Dermis microvascular lymphatic vessel endothelial cell (primary cell): ENCODE measurements around the gene EFCAB6. TPM values are rescaled to one million over a fixed set of nuclear protein-coding genes. Genes with fewer than 3 reads are reported as not detected.

Experiments used
- DNase-seq, 2 donors: peaks; one replicate each; pipeline versions ENCODE4 v3.0.0 to v3.0.0-alpha.2; 2010; ENCODE audit warnings: low read depth in 2 of 2
- total RNA-seq: library from RNA; depleted of rRNA; stranded (reverse); fragments of >200 nt; gene quantifications from 2 replicates; pipeline ENCODE4 v1.2.1, GENCODE V29; 2014

The EFCAB6 gene, protein sequence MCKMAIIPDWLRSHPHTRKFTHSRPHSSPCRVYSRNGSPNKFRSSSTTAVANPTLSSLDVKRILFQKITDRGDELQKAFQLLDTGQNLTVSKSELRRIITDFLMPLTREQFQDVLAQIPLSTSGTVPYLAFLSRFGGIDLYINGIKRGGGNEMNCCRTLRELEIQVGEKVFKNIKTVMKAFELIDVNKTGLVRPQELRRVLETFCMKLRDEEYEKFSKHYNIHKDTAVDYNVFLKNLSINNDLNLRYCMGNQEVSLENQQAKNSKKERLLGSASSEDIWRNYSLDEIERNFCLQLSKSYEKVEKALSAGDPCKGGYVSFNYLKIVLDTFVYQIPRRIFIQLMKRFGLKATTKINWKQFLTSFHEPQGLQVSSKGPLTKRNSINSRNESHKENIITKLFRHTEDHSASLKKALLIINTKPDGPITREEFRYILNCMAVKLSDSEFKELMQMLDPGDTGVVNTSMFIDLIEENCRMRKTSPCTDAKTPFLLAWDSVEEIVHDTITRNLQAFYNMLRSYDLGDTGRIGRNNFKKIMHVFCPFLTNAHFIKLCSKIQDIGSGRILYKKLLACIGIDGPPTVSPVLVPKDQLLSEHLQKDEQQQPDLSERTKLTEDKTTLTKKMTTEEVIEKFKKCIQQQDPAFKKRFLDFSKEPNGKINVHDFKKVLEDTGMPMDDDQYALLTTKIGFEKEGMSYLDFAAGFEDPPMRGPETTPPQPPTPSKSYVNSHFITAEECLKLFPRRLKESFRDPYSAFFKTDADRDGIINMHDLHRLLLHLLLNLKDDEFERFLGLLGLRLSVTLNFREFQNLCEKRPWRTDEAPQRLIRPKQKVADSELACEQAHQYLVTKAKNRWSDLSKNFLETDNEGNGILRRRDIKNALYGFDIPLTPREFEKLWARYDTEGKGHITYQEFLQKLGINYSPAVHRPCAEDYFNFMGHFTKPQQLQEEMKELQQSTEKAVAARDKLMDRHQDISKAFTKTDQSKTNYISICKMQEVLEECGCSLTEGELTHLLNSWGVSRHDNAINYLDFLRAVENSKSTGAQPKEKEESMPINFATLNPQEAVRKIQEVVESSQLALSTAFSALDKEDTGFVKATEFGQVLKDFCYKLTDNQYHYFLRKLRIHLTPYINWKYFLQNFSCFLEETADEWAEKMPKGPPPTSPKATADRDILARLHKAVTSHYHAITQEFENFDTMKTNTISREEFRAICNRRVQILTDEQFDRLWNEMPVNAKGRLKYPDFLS (N-terminal part only)
- 0.13 and 0.38 TPM in 2 replicates for total RNA-seq

DNA sequence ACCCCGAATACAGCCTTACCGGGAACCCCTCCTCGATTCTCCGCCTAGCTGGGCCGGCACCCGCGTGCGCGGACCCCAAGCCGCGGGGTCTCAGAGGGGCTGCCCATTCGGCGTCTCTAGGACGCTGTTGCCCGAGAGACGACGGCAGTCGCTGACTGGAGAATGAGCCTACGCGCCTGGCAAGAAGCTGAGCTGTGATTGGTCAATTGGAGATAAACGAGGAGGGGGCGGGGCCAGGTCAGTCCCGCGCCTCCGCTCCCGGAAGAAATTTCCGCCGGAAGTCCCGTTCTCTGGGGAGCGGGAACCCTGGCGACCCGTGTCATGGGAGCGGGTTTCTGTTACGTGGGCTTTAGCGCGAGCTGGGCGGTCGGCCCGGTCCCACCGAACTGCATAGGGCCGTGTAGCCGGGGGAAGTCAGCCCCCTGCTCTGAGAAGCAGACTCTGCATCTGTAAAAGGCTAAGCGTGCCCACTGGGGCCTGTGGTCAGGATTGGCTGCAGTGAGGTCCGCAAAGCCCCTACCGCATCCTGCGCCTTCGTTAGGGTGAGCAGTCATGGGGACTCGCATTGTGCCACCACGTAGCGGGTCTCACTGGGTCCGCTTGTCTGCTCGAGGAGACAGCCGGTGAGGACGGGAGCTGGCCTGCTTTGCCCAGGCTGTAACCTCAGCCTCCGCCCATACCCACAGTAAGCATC, at the start of gene EFCAB6:
Gene EFCAB6, minus strand, starts transcription at position 157 of the 694 bp plus-strand sequence. CDS start 29,987 bp downstream, outside the sequence.
- DNase-seq = peak; percentile 89 to 90

DNA sequence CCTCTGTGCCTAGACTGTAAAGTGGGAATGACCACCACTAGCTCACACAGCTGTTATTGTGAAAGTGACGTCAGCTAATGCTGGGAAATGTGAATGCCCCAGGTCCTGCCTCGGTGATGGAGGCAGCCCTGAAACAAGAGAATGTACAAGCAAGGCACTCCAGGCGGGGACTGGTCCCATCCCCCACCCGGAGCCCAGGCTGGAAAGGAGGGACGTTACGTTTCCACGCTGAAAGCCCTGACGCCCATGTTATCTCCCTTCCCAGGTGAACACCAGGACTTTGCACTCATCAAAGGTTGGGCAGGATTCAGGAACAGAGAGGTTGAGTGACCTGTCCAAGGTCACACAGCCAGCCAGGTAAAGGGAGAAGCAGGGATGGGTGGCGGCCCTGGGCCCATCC, 49.4 kb upstream of the EFCAB6 start:
- DNase-seq = no peak

DNA sequence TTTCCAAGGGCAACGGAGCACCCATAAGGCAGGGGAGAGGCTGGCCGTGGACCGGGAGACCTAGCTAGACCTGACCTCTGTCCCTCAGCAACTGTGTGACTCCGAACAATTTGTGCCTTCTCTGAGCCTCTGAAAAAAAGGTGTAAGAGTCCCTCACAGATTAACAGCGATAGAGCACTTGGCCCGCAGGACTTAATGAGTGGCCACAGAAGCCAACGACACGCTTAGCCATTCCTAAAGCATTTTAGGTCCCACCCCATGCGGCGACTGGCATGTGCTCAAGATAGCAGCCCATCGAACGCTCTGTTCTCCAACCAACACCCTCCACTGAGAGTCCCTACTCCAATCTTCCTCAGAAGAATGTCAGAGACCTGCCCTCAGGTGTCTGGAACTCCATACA, 48.7 kb upstream of the EFCAB6 start:
- no peak for DNase-seq

DNA sequence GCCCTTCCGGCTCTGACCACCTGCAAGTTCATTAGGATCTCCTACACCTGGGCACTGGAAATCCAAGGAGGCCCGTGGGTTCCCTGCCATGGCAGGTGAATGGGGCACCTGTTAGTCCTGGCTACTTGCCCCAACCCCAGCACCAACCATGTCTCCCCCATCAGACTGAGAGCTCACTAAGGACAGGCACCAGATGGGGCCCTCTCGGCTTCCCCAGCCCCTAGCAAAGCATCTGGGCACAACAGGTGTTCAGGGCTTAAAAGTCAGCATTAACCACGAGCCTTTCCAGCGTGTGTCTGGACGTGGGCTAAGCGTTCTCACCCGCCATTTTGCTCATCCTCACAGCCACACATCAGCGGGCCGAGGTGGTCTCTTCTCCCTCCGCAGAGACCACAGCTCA, 48.0 kb upstream of the EFCAB6 start:
- DNase-seq = no peak

DNA sequence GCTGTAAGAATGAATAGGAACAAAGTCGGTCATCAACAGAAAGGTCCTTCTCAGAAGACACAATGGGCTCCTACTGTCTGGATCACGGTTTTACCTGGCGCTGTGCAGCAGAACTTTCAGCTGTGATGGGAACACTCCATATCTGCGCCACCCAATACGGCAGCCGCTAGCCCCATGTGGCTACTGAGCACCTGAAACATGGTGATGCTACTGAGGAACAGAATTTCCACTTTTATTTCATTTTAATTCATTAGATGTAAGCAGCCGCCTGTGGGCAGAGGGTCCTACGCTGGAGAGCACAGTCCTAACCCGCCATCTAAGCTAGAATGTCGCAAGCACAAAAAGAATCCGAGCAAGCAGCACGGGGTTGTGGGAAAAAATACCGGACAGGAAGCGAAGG, 47.5 kb upstream of the EFCAB6 start:
- DNase-seq = no peak

DNA sequence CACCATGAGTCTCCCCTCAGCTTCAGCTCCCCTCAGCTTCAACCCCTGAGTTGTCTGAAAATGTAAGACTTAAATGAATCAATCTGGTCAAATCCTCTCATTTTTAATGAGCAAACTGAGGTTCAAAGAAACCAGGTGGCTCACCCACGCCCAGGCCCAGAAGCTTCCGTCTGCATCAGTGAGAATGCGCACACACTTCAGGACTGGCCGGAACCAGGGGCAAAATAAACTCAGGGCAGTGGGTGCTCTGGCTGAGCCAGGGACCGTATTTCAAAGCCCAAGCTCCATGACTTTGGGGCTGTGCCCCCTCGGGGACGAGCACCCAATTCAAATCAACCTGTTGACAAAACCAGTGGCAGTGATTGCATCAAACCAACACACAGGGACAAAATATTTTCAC, 47.1 kb upstream of the EFCAB6 start:
- no peak for DNase-seq

DNA sequence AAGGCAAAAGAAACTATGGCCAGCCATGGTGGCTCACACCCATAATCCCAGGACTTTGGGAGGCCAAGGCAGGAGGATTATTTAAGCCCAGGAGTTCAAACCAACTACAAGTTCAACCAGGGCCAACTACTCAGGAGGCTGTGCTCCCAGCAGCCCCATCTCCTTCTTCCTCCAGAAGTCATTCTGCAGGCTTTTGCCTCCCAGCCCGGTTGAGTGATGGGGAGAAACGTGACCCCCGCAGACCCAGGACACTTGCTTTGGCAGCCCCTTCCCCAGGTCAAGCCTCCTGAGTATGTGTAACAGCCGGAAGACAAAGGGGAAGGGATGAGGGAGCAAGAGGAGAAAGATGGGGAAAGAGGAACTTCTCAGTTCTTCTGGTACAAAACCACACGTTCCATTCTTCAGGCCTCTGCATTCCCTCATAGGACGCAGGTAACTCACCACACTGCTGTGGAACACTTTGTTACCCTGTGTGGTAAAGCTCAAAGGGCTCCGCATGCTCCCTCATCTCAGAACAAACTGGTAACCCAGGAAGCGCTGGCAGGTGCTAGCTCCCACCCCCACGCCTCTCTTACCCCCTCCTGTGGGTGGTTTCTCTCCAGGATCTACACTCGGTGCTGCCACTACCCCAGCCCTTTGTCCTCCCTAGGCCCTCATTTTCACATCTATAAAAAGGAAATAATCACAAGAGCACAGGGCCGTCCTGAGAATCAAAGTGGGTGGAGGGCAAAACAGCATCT, 46.2 kb upstream of the EFCAB6 start:
- no peak for DNase-seq

DNA sequence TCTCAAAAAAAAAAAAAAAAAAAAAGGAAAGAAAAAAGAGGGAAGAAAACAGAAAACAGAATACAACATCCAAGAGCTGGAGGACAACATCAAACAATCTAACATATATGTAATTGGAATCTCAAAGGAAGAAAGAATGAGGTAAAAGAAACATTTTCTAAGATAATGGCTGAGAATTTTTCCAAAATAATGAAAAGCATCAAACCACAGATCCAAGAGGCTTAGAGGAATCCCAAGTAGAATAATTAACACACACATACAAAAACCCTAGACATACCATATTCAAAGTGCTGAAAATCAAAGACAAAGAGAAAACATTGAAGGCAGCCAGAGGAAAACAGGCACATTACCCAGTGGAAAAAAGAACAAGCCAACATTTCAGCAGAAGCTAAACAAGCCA, 45.3 kb upstream of the EFCAB6 start:
- no peak for DNase-seq

DNA sequence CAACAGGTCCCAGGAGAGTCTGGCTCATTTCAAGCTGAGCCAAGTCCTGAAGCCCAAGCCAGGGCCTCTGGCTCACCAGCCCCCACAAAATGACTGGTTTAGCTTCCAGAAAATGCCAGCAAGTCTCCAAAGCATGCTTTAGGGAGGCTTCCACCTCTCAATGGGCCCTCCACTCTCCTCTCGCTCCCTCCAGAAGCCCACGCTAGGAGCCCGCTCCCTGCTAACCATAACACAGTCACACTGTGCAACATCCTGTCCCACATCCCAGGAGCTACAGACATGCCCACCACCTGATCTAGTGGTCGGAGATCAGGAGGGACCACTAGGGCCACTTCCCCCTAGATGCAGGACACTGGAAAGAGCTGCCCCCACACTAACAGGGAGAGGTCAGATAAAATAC, 43.3 kb upstream of the EFCAB6 start:
- no peak for DNase-seq

DNA sequence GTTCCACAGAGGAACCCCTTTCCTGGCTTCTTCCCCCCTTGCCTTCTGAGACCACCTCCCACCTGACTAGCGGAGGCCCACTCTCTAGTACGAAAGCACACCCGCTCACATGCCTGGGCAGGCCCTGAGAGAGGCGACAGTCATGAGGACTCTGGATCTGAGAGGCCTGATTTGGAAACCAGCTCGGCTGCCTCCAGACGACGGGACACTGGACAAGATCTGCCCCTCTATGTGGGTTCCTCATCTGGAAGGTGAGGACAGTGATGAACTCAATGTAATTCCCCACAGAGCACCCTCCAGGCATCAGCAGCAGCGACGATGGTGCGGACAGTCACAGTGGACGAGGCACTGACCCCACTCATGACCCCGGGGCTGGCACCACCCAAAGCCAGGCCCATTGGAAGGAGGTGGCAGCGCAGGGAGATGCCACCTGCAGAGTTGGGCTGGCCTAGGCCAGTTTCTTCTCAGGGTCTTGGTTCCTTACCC, 42.7 kb upstream of the EFCAB6 start:
- no peak for DNase-seq

DNA sequence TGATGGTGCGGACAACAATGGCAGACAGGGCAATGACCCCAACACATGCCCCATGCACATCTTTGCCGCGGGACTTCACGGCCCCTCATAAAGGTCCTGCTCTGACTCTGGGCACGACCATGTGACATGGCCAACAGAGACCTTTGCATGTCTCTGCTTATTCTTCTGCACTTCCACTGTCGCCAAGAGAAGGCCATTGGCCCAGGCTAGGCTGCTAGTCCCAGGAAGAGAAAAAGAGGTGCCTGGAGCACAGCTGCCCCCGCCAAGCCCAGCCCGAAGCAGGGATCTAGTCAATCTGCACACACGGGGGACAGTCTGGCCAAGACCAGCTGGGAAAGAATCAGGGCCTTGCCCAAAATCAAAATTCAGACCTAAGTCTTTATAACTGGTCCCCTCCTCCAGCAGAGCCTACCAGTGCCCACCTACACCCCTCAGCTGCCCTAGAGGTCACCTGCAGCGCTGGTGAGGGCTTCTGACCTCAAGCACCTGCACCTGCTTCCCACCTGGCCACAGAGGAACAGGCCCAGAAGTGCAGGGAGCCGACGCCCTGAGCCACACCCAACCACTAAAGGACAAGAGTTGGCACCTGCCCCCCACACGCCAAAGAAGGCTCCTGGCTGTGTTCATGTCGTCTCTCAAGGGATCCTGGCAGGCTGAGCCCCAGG, 42.1 kb upstream of the EFCAB6 start:
- DNase-seq = no peak

DNA sequence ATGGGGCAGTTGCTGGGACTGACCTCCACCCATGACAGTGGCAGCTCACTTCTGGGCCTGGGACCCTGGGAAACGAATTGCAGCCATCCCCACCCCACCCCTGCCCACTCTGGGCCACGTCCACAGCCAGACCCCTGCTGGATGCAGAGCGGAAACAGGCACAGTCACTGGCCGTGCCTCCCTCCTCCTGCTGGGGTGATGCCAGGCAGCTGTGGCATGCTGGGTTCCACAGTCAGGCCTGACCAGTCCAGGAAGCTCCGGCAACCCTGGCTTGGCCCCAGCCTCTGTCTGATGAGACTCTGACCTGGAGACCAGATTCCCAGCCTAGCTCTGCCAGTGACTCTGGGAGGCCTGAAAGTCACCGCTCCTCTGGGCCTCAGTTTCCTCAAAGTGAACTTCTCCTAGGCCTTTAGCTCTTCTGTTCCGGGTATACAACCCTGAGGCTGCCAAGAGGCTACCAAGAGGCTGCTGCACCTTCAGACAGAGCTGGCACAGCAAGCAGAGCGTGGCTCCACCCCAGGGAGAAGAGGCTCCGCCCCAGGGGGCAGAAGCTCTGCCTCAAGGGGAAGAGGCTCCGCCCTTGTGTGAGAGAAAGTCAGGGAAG, 41.3 kb upstream of the EFCAB6 start:
- DNase-seq = no peak

DNA sequence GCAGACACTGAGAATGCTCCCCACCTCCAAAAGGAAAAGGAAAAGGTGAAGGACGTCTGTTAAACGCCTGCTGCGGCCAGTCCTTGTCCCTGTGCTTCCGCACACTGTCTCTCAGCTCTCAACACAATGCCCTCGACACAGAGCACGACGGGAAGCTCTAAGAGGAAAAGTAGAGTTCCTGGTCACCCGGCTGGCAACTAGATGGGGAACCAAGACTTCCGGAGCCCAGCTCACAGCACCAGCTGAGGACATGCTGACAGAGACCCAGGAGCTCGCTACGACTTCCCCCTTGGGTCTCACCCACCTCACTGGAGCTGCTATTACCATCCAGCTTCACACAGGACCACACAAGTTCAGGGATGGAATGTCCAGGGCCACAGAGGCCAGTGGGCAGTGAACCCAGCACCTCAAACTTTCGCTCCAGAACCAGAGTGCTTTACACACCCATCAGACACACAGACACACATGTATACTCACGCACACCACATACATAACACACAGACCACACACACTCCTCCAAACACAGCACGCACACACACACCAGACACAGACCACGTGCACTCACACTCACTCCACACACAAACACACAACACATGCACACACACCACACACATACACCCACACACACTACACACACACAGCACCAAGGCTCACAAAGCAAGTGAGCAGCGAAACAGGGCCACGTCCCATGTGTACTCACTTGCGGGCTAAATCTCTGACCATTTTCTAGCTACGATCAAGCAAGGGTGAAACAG, 40.6 kb upstream of the EFCAB6 start:
- DNase-seq = no peak

DNA sequence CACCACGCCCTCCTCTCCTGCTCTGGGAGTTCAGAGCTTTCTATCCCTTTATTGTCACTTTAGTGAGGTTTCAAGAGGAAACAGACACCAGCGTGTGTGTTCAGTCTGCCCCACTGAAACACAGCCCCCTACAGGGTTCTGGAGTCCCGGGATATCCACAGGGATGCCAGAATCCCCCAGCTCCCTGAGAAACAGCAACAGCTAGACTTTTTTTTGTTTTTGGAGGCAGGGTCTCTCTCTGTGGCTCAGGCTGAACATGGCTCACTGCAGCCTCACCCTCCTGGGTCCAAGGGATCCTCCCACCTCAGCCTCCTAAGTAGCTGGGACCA, 39.8 kb upstream of the EFCAB6 start:
- no peak for DNase-seq

DNA sequence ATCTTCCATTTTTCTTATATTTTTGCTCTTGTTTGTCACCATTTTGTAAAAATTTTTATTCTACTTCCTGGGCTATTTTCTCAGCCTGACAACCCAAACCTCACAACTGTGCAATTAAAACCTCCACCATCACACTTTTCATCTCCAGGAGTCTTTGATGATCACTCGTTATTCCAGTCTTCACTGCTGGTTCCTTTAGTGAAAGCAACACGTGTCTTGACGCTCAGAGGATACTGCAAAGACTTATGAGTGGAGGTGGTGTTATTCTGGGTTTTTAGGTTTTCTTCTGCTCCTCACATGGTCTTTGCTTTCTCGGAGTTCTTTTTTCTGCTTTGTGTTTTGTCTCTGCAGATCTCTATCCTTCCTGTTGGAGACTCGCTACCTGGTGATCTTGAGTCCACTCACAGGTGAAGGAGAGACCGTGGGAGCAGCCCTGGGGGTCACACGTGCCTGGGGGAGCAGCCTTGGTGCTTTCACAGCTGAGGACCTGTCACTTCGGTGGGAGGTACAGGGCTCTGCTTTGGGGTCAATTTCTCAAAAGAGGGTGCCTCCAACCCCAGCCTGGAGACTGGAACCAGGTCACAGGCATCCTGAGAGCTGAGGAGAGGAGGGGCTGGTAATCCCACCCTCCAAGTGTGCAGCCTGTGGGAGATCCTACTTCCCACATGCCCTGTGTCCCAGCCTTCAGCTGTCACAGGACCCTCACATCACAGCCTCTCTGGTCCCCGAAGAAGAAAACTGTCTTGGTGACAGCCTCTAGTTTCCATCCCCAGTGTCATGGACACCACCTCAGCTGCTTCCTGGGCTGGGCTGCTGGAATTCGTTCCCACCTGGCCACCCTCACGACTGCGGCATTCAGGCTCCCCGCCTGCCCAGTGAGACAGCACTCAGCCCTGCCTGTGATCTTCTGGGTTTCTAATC, 39.2 kb upstream of the EFCAB6 start:
- DNase-seq = no peak

DNA sequence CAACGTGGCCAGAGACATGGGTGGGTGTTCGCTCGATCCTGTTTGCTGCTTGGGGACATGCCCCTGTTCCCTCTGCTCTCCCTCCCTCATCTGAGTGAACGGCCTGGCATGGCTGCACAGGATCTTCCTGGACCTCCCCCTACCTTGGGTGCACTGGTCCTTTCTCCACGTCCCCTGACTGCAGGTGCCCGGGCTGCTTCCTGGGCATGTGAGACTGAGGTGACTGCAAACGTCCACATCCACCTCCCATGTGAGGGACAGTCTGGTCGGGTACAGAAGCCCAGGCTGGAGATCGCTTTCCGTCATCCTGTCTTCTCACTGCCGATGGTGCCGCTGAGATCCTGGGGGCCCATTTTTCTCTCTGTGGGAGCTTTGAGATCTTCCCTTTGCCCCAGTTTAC, 38.4 kb upstream of the EFCAB6 start:
- DNase-seq = no peak

DNA sequence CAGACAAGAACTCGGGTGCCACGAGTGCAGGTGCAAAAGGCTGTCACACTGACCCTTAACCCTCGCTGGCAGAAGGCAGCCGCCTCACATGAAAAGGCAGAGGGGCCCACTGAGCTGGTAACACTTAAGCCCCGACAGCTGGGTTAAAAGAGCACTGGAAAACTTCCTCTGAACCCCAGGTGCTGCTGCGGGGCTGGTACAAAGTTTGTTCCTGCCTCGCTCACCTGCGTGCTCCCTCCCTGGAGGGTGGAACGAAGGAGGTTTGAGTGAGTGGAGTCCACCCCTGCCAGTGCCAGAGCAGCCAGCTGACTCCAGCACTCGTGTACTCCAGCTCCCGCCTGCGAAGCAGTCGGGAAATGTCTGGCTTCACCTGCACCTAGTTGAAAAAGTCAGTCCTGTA, 37.6 kb upstream of the EFCAB6 start:
- no peak for DNase-seq
